Astrocyte (in vitro differentiated cells and primary cell): ENCODE results near the gene IWS1. TPM values are rescaled to one million over a fixed set of nuclear protein-coding genes. Genes with fewer than 3 reads are reported as not detected.

Experiments
- DNase-seq: peaks from one replicate; pipeline ENCODE4 v3.0.0-alpha.2; 2010; ENCODE audit warnings: low read depth
- FAIRE-seq: peaks from 2 replicates; lab custom pipeline; 2011; peaks lifted over from hg19 to GRCh38; lab: Jason Lieb, UNC
- H2AFZ ChIP-seq: 2 replicates; pipeline ENCODE4 v1.6.0; 2012; ENCODE audit warnings: low read depth, low read length, inconsistent platforms
- H3K27ac ChIP-seq: 2 replicates; pipeline ENCODE4 v1.5.1; 2011; ENCODE audit warnings: low read depth, low read length, inconsistent platforms
- H3K27me3 ChIP-seq: 2 replicates; pipeline ENCODE4 v1.6.0; 2011; ENCODE audit warnings: low read length, inconsistent platforms; ENCODE audit not compliant: insufficient read depth
- H3K36me3 ChIP-seq: 2 replicates; pipeline ENCODE4 v1.5.1; 2011; ENCODE audit warnings: low read length, inconsistent platforms; ENCODE audit not compliant: insufficient read depth
- H3K4me1 ChIP-seq: 2 replicates; pipeline ENCODE4 v1.5.1; 2011; ENCODE audit warnings: low read length, inconsistent platforms; ENCODE audit not compliant: insufficient read depth
- H3K4me2 ChIP-seq: 2 replicates; pipeline ENCODE4 v1.6.0; 2012; ENCODE audit warnings: low read length, inconsistent platforms
- H3K4me3 ChIP-seq: 2 replicates; pipeline ENCODE4 v1.5.1; 2011; ENCODE audit warnings: low read depth, mild to moderate bottlenecking, low read length, inconsistent platforms; ENCODE audit not compliant: insufficient read depth
- H3K79me2 ChIP-seq: 2 replicates; pipeline ENCODE4 v1.6.0; 2012; ENCODE audit warnings: mild to moderate bottlenecking, low read length, inconsistent platforms; ENCODE audit not compliant: insufficient read depth
- H3K9ac ChIP-seq: 2 replicates; pipeline ENCODE4 v1.6.0; 2012; ENCODE audit warnings: mild to moderate bottlenecking, low read length, inconsistent platforms
- H3K9me3 ChIP-seq: 2 replicates; pipeline ENCODE4 v1.5.1; 2012; ENCODE audit warnings: low read depth, mild to moderate bottlenecking, low read length, inconsistent platforms; ENCODE audit not compliant: insufficient read depth
- H4K20me1 ChIP-seq: 2 replicates; pipeline ENCODE4 v1.6.0; 2012; ENCODE audit warnings: low read length, inconsistent platforms; ENCODE audit not compliant: insufficient read depth
- H3K27ac Mint-ChIP-seq: one replicate; pipeline ENCODE4 v1.8.0; 2021; ENCODE audit warnings: mild to moderate bottlenecking, mixed read lengths; ENCODE audit not compliant: unreplicated experiment
- H3K27me3 Mint-ChIP-seq: one replicate; pipeline ENCODE4 v1.8.0; 2021; ENCODE audit warnings: low read depth, mixed read lengths; ENCODE audit not compliant: unreplicated experiment
- H3K36me3 Mint-ChIP-seq: one replicate; pipeline ENCODE4 v1.8.0; 2021; ENCODE audit warnings: low read depth, mixed read lengths; ENCODE audit not compliant: unreplicated experiment
- H3K4me1 Mint-ChIP-seq: one replicate; pipeline ENCODE4 v1.8.0; 2021; ENCODE audit warnings: low read depth, mixed read lengths; ENCODE audit not compliant: unreplicated experiment
- H3K4me3 Mint-ChIP-seq: one replicate; pipeline ENCODE4 v1.8.0; 2021; ENCODE audit warnings: mild to moderate bottlenecking, moderate library complexity, mixed read lengths; ENCODE audit not compliant: unreplicated experiment
- H3K9me3 Mint-ChIP-seq: one replicate; pipeline ENCODE4 v1.8.0; 2021; ENCODE audit warnings: mild to moderate bottlenecking, mixed read lengths; ENCODE audit not compliant: unreplicated experiment
- EZH2 ChIP-seq: IDR thresholded peaks from 2 replicates; pipeline ENCODE4 v1.6.1; 2012; ENCODE audit warnings: mild to moderate bottlenecking, low read length, inconsistent platforms; ENCODE audit not compliant: insufficient read depth
- total RNA-seq: library from RNA; stranded (reverse); gene quantifications from 2 replicates; pipeline ENCODE4 v1.2.1, GENCODE V29; 2021
- TF ChIP-seq, protein P1 (sequence below): IDR thresholded peaks from 2 replicates; pipeline ENCODE4 v1.5.1; 2011; ENCODE audit warnings: low read depth, mild to moderate bottlenecking, inconsistent platforms, low read length, moderate library complexity; ENCODE audit not compliant: insufficient read depth

The IWS1 gene
- total RNA-seq, 1 donor from 2014 or later = 56.2 TPM

DNA sequence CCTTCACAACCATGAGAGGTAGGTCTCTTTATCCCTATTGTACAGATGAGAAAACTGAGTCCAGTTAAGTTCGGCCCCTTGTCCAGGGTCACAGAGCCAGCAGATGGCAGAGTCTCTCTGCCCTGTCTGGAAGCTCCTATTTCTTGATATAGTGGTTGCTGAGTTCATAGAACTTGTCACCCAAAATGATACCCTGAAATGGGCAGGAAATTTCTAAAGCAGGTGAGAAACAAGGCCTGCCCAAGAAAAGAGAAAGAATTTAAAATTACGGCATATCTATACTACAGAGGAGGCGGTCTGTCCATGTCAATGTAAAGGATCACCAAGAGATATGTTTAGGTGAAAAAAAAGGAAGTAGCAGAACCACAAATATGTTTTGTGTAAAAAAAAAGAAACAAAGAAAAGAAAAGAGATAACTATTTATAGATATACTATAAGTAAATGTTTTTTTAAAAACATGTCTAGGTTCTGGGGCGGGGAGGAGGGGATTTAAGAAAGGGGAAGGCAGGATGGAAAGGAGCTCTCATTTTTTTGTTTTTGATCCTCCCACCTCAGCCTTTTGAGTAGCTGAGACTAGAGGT lies 49.0 kb upstream of the IWS1 start:
- Histone ChIP-seq H3K9me3 (no peaks in the 10 kb centered on the region), H3K4me1 (peaks cover 13% of the 10 kb centered on the region)
- no peak for FAIRE-seq

DNA sequence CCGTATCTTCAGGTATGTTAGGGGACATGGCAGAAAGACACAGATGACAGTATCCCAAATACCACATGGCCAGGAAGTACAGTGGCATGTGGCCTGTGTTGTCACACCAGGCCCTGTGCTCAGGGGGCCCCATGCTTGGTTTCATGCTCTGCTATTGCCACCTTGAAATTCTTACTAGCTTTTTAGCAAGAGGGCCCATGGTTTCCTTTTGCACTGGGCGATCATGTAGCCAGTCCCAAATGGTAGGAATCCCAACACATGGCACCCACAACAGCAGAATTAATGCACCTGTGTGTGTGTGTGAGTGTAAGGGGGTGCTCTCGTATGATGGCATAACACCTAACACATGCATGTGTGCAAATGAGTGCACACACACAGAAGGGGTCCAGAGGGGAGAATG lies 48.4 kb upstream of the IWS1 start:
- no peaks in the 10 kb centered on the region for H3K36me3 Mint-ChIP-seq

More for the DNA sequence above, 49.0 kb upstream of the IWS1 start:
- no peaks in the 10 kb centered on the region for H3K36me3 Mint-ChIP-seq
- Histone ChIP-seq H4K20me1 (no peaks in the 10 kb centered on the region), H2AFZ (no peak overlapping the region), H3K9ac (no peak overlapping the region), H3K4me2 (no peak overlapping the region), H3K79me2 (no peaks in the 10 kb centered on the region), H3K4me3 (no peak overlapping the region), H3K36me3 (no peaks in the 10 kb centered on the region), H3K27me3 (no peaks in the 10 kb centered on the region), H3K27ac (no peak overlapping the region)
- DNase-seq = no peak
- H3K4me1 Mint-ChIP-seq = peaks cover 9% of the 10 kb centered on the region
- H3K4me3 Mint-ChIP-seq = no peak overlapping the region
- TF ChIP-seq, protein P1, sequence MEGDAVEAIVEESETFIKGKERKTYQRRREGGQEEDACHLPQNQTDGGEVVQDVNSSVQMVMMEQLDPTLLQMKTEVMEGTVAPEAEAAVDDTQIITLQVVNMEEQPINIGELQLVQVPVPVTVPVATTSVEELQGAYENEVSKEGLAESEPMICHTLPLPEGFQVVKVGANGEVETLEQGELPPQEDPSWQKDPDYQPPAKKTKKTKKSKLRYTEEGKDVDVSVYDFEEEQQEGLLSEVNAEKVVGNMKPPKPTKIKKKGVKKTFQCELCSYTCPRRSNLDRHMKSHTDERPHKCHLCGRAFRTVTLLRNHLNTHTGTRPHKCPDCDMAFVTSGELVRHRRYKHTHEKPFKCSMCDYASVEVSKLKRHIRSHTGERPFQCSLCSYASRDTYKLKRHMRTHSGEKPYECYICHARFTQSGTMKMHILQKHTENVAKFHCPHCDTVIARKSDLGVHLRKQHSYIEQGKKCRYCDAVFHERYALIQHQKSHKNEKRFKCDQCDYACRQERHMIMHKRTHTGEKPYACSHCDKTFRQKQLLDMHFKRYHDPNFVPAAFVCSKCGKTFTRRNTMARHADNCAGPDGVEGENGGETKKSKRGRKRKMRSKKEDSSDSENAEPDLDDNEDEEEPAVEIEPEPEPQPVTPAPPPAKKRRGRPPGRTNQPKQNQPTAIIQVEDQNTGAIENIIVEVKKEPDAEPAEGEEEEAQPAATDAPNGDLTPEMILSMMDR = no peak
- no peak for TF ChIP-seq EZH2
- H3K9me3 Mint-ChIP-seq = no peaks in the 10 kb centered on the region
- peaks cover 21% of the 10 kb centered on the region for H3K27me3 Mint-ChIP-seq
- no peak overlapping the region for H3K27ac Mint-ChIP-seq

DNA sequence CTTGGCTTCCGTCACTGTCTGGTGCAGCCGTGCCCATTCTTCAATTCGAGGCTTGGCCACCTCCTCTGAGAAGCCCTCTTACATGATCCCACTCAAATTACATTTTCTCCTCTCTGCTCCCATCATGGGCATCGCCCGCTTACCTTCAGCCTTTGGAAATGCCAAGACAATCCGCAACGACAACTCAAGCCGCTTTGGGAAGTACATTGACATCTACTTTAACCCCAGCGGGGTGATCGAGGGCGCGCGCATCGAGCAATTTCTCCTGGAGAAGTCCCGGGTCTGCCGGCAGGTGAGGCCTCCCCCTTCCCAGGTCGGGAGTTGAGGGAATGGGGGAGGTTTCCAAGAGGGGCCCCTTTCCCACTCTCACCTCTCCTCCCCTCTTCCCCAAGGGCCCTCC lies 47.5 kb upstream of the IWS1 start:
- no peak for DNase-seq
- no peak for FAIRE-seq
- TF ChIP-seq, protein P1 = no peak
- no peak for TF ChIP-seq EZH2

More for the DNA sequence above, 48.4 kb upstream of the IWS1 start:
- Mint-ChIP-seq H3K27ac (no peak overlapping the region), H3K9me3 (no peaks in the 10 kb centered on the region), H3K27me3 (peaks cover 19% of the 10 kb centered on the region), H3K4me3 (no peak overlapping the region), H3K4me1 (peaks cover 10% of the 10 kb centered on the region)
- Histone ChIP-seq H2AFZ (no peak overlapping the region), H3K4me3 (no peak overlapping the region), H3K4me2 (no peak overlapping the region), H4K20me1 (no peaks in the 10 kb centered on the region), H3K36me3 (no peaks in the 10 kb centered on the region), H3K9me3 (no peaks in the 10 kb centered on the region), H3K27ac (no peak overlapping the region), H3K27me3 (no peaks in the 10 kb centered on the region), H3K4me1 (peaks cover 17% of the 10 kb centered on the region), H3K9ac (no peak overlapping the region), H3K79me2 (no peaks in the 10 kb centered on the region)
- DNase-seq = no peak
- TF ChIP-seq, protein P1 = no peak
- no peak for TF ChIP-seq EZH2
- no peak for FAIRE-seq

More for the DNA sequence above, 47.5 kb upstream of the IWS1 start:
- peaks cover 14% of the 10 kb centered on the region for H3K4me1 Mint-ChIP-seq
- no peak overlapping the region for H3K4me3 Mint-ChIP-seq
- Histone ChIP-seq H2AFZ (no peak overlapping the region), H3K27me3 (no peaks in the 10 kb centered on the region), H3K4me3 (no peak overlapping the region), H3K9ac (no peak overlapping the region), H3K79me2 (no peaks in the 10 kb centered on the region), H4K20me1 (no peaks in the 10 kb centered on the region), H3K36me3 (no peaks in the 10 kb centered on the region), H3K4me1 (peaks cover 23% of the 10 kb centered on the region), H3K27ac (no peak overlapping the region), H3K9me3 (no peaks in the 10 kb centered on the region), H3K4me2 (no peak overlapping the region)
- no peak overlapping the region for H3K27ac Mint-ChIP-seq
- H3K36me3 Mint-ChIP-seq = no peaks in the 10 kb centered on the region
- no peaks in the 10 kb centered on the region for H3K9me3 Mint-ChIP-seq
- H3K27me3 Mint-ChIP-seq = peaks cover 19% of the 10 kb centered on the region
